DND-41 (cell line): ENCODE data around the gene PLEK2.
"Not testable (repeated sequence)": the region's sequence is repeated elsewhere in the genome, so short reads cannot be mapped to it uniquely, and the experiment has no call there.

Experiments
- EZH2 ChIP-seq: IDR thresholded peaks from 3 replicates; pipeline ENCODE4 v1.6.1; 2012; ENCODE audit warnings: borderline replicate concordance, low read depth, mild to moderate bottlenecking, moderate library complexity, low read length, inconsistent platforms; ENCODE audit not compliant: severe bottlenecking
- TF ChIP-seq, protein P1 (sequence below): IDR thresholded peaks from 2 replicates; pipeline ENCODE4 v1.5.1; 2012; ENCODE audit warnings: borderline replicate concordance, low read length, moderate library complexity, mild to moderate bottlenecking; ENCODE audit not compliant: poor library complexity, severe bottlenecking; ENCODE audit errors: extremely low read depth

- not testable (repeated sequence) for TF ChIP-seq EZH2
- TF ChIP-seq, protein P1, sequence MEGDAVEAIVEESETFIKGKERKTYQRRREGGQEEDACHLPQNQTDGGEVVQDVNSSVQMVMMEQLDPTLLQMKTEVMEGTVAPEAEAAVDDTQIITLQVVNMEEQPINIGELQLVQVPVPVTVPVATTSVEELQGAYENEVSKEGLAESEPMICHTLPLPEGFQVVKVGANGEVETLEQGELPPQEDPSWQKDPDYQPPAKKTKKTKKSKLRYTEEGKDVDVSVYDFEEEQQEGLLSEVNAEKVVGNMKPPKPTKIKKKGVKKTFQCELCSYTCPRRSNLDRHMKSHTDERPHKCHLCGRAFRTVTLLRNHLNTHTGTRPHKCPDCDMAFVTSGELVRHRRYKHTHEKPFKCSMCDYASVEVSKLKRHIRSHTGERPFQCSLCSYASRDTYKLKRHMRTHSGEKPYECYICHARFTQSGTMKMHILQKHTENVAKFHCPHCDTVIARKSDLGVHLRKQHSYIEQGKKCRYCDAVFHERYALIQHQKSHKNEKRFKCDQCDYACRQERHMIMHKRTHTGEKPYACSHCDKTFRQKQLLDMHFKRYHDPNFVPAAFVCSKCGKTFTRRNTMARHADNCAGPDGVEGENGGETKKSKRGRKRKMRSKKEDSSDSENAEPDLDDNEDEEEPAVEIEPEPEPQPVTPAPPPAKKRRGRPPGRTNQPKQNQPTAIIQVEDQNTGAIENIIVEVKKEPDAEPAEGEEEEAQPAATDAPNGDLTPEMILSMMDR, result not testable (repeated sequence)
Observed at GRCh38 chr14:67415610-67416009, 3.6 kb upstream of the PLEK2 start.
